CD4-positive, alpha-beta T cell (primary cell): ENCODE measurements around the gene LNX2. TPM values are rescaled to one million over a fixed set of nuclear protein-coding genes. Genes with fewer than 3 reads are reported as not detected.

ENCODE experiments used
- ATAC-seq: fragments of 200-7000 bp; cut with Tn5 transposase; one replicate; pipeline ENCODE4 v1.10.0; 2022; ENCODE audit warnings: mild to moderate bottlenecking; ENCODE audit not compliant: poor library complexity
- CTCF ChIA-PET: fragments of 350-600 bp; sonication (Branson Sonifier 250); formaldehyde crosslinking; loops from one replicate; lab custom pipeline; 2021; ENCODE audit warnings: antibody characterized with exemption, inconsistent platforms; lab: Charles Lee
- POLR2A ChIA-PET: fragments of 350-600 bp; sonication (Branson Sonifier 250); formaldehyde crosslinking; loops from one replicate; lab custom pipeline; 2021; ENCODE audit warnings: antibody characterized with exemption, inconsistent platforms; lab: Charles Lee
- DNase-seq, 14 experiments: peaks; one replicate each; pipeline ENCODE4 v3.0.0-alpha.2; 2013 to 2020; ENCODE audit warnings: mixed read lengths in 2 of 14
- H3K27ac ChIP-seq, 2 donors: one replicate each; pipeline versions ENCODE4 v1.5.1 to v1.7.0; 2013; ENCODE audit warnings: low read length in 2 of 2, low read depth in 1 of 2, mild to moderate bottlenecking in 1 of 2
- H3K27me3 ChIP-seq, 2 experiments: 1 replicate in 1 of 2; 2 replicates in 1 of 2; pipeline versions ENCODE4 v1.6.1 to v1.7.0; 2013; ENCODE audit warnings: low read length in 2 of 2, control low read depth in 1 of 2, mild to moderate bottlenecking in 1 of 2, moderate library complexity in 1 of 2; ENCODE audit not compliant: insufficient read depth in 2 of 2, control insufficient read depth in 1 of 2
- H3K36me3 ChIP-seq: one replicate; pipeline ENCODE4 v1.6.1; 2013; ENCODE audit warnings: low read length, control low read depth; ENCODE audit not compliant: insufficient read depth
- H3K4me1 ChIP-seq: one replicate; pipeline ENCODE4 v1.6.1; 2013; ENCODE audit warnings: low read length, control low read depth; ENCODE audit not compliant: insufficient read depth
- H3K4me3 ChIP-seq: one replicate; pipeline ENCODE4 v1.5.1; 2013; ENCODE audit warnings: mild to moderate bottlenecking, low read length, moderate library complexity
- H3K9me3 ChIP-seq, 2 experiments: 1 replicate in 1 of 2; 2 replicates in 1 of 2; pipeline versions ENCODE4 v1.6.1 to v1.7.0; 2013; ENCODE audit warnings: low read length in 2 of 2, mild to moderate bottlenecking in 2 of 2, control low read depth in 1 of 2, moderate library complexity in 1 of 2; ENCODE audit not compliant: control insufficient read depth in 1 of 2, insufficient read depth in 1 of 2
- H3K27ac Mint-ChIP-seq: one replicate; pipeline ENCODE4 v1.8.0; 2020; ENCODE audit warnings: mixed read lengths
- H3K27me3 Mint-ChIP-seq: one replicate; pipeline ENCODE4 v1.8.0; 2021; ENCODE audit warnings: mixed read lengths
- H3K36me3 Mint-ChIP-seq: one replicate; pipeline ENCODE4 v1.8.0; 2021; ENCODE audit warnings: low read depth, mixed read lengths
- H3K4me1 Mint-ChIP-seq: one replicate; pipeline ENCODE4 v1.8.0; 2021; ENCODE audit warnings: low read depth, mixed read lengths
- H3K4me3 Mint-ChIP-seq: one replicate; pipeline ENCODE4 v1.8.0; 2020; ENCODE audit warnings: mild to moderate bottlenecking, mixed read lengths
- H3K9me3 Mint-ChIP-seq: one replicate; pipeline ENCODE4 v1.8.0; 2020; ENCODE audit warnings: mixed read lengths
- CTCF ChIP-seq: fragments of 200-600 bp; IDR thresholded peaks from one replicate; pipeline ENCODE4 v1.8.0; 2022; ENCODE audit warnings: antibody characterized with exemption, mild to moderate bottlenecking
- intact Hi-C, 2 experiments: fragments of 100-400 bp; cut with DNase I in 1 of 2; cut with micrococcal nuclease in 1 of 2; formaldehyde crosslinking; loops; one replicate each; pipeline versions ENCODE4 v1.15.1 to v1.9.0; 2023 to 2025; cut with DNase I, micrococcal nuclease
- total RNA-seq, 174 experiments: library from RNA in 2 of 174; stranded (reverse) in 2 of 174; gene quantifications; one replicate each; pipeline ENCODE4 v1.2.3 and lab custom pipeline; 2021 to 2026

LNX2 gene
- total RNA-seq, 2 experiments from 2014 or later, result 3.5 to 3.9 TPM

- DNase-seq, result no peak
- Mint-ChIP-seq H3K4me1 (peaks cover 13% of the 10 kb centered on the region), H3K27me3 (no peaks in the 10 kb centered on the region), H3K4me3 (no peak overlapping the region), H3K36me3 (peaks cover 37% of the 10 kb centered on the region), H3K9me3 (no peaks in the 10 kb centered on the region), H3K27ac (no peak overlapping the region)
- H3K9me3 ChIP-seq, result no peaks in the 10 kb centered on the region
- no peaks in the 10 kb centered on the region for H3K4me1 ChIP-seq
- intact Hi-C loops, result no loop called here
- H3K27ac ChIP-seq, result no peak overlapping the region
- H3K27me3 ChIP-seq, result no peaks in the 10 kb centered on the region
- H3K4me3 ChIP-seq, result no peak overlapping the region
- ChIA-PET CTCF (interaction anchor here (1.0 kb wide), 1 partner anchor 15 kb away, joined by 3 read pairs; no protein-coding TSS in a partner anchor), POLR2A (no interaction called here)
- TF ChIP-seq CTCF, result no peak
- no peak for ATAC-seq
- peaks cover 34% of the 10 kb centered on the region for H3K36me3 ChIP-seq
These were observed 49.4 kb downstream of the LNX2 start for GRCh38 chr13:27570906-27571305.

DNA sequence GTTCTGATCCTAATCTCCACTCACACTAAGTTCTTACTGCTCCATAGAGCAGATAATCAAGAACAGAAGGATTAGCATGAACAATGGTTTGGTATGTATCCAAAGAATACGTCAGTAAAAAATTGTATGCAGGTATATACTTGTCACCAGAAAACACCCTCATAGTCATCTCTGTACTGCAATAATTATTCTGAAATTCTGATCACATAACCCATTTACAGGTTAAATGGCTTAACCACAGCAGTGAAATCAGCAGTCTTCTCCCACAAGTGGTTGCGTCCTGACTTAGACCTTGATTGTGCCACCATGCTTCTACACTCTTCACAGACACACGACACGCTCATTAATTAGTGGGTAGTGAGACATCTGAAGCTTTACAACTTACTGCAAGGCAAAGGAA, 50.9 kb downstream of the LNX2 start:
- ChIA-PET CTCF (no interaction called here), POLR2A (no interaction called here)
- no peak overlapping the region for H3K27ac Mint-ChIP-seq
- H3K9me3 Mint-ChIP-seq, result no peaks in the 10 kb centered on the region
- H3K27me3 Mint-ChIP-seq, result no peaks in the 10 kb centered on the region
- Histone ChIP-seq H3K4me3 (no peak overlapping the region), H3K9me3 (no peaks in the 10 kb centered on the region), H3K4me1 (no peaks in the 10 kb centered on the region), H3K27me3 (no peaks in the 10 kb centered on the region), H3K27ac (no peak overlapping the region), H3K36me3 (peaks cover 43% of the 10 kb centered on the region)
- peaks cover 13% of the 10 kb centered on the region for H3K4me1 Mint-ChIP-seq
- ATAC-seq (no peak), DNase-seq (no peak)
- H3K4me3 Mint-ChIP-seq, result no peak overlapping the region
- intact Hi-C loops, result loop anchor here in 1 of 2 experiments (10.0 kb wide), 1 partner anchor 245 kb away; no protein-coding TSS in a partner anchor
- no peak for TF ChIP-seq CTCF
- peaks cover 22% of the 10 kb centered on the region for H3K36me3 Mint-ChIP-seq

DNA sequence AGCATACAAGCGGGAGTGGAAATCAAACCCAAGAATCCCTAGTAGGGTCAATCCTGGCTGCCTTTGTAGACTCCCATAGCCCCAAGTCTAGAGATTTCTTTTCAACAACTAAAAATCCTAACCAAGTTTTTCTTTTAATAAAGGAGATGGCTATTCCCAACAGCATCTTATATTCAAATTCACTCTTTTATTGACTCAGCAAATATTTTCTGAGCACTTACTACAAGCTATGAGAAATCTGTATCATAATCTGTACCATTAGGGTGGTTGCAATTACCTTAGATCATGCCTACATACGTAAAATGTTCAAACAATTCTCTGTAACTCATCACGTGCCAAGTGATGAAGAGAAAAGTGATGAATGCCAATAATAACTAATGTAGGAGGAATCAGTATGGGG, 54.5 kb downstream of the LNX2 start:
- no peak overlapping the region for H3K4me3 Mint-ChIP-seq
- no peak overlapping the region for H3K27ac Mint-ChIP-seq
- no peak overlapping the region for H3K27ac ChIP-seq
- H3K36me3 Mint-ChIP-seq, result peaks cover 25% of the 10 kb centered on the region
- ChIA-PET POLR2A (interaction anchor here (0.6 kb wide), 1 partner anchor 20 kb away, joined by 3 read pairs; no protein-coding TSS in a partner anchor), CTCF (no interaction called here)
- no peak overlapping the region for H3K4me3 ChIP-seq
- peaks cover 11% of the 10 kb centered on the region for H3K4me1 Mint-ChIP-seq
- intact Hi-C loops, result loop anchor here in 1 of 2 experiments (10.0 kb wide), 1 partner anchor 249 kb away; no protein-coding TSS in a partner anchor
- H3K36me3 ChIP-seq, result peaks cover 50% of the 10 kb centered on the region
- ATAC-seq, result no peak
- no peaks in the 10 kb centered on the region for H3K27me3 Mint-ChIP-seq
- no peaks in the 10 kb centered on the region for H3K9me3 Mint-ChIP-seq
- no peaks in the 10 kb centered on the region for H3K4me1 ChIP-seq
- no peak for TF ChIP-seq CTCF
- no peaks in the 10 kb centered on the region for H3K27me3 ChIP-seq
- H3K9me3 ChIP-seq, result no peaks in the 10 kb centered on the region
- no peak for DNase-seq
